WTC11 (cell line): ENCODE measurements around the gene MTA1. TPM values are rescaled to one million over a fixed set of nuclear protein-coding genes. Genes with fewer than 3 reads are reported as not detected.

Experiments
- ATAC-seq: fragments of 200-7000 bp; cut with Tn5 transposase; 2 replicates; pipeline ENCODE4 v1.10.0; 2021; ENCODE audit warnings: mild to moderate bottlenecking, moderate library complexity
- CTCF ChIA-PET: fragments of 300-600 bp; sonication (Branson Sonifier 250); formaldehyde crosslinking; loops from one replicate; lab custom pipeline; 2021; ENCODE audit warnings: antibody characterized with exemption; lab: Charles Lee
- POLR2A ChIA-PET: fragments of 350-600 bp; sonication (Branson Sonifier 250); formaldehyde crosslinking; loops from one replicate; lab custom pipeline; 2021; ENCODE audit warnings: antibody characterized with exemption; lab: Charles Lee
- DNase-seq: peaks from one replicate; pipeline ENCODE4 v3.0.0; 2021; ENCODE audit warnings: low spot score
- H3K27ac Mint-ChIP-seq: 2 replicates; pipeline ENCODE4 v1.8.0; 2021; ENCODE audit warnings: mixed read lengths
- H3K27me3 Mint-ChIP-seq: 2 replicates; pipeline ENCODE4 v1.8.0; 2021; ENCODE audit warnings: low read depth, mild to moderate bottlenecking, moderate library complexity, mixed read lengths
- H3K36me3 Mint-ChIP-seq: 2 replicates; pipeline ENCODE4 v1.8.0; 2021; ENCODE audit warnings: mixed read lengths
- H3K4me1 Mint-ChIP-seq: 2 replicates; pipeline ENCODE4 v1.8.0; 2022; ENCODE audit warnings: mixed read lengths
- H3K4me3 Mint-ChIP-seq: 2 replicates; pipeline ENCODE4 v1.8.0; 2021; ENCODE audit warnings: mild to moderate bottlenecking, moderate library complexity, mixed read lengths
- H3K9me3 Mint-ChIP-seq: 2 replicates; pipeline ENCODE4 v1.8.0; 2021; ENCODE audit warnings: mixed read lengths
- AFF4 ChIP-seq: sonication (generic); formaldehyde crosslinking; IDR thresholded peaks from 2 replicates; pipeline ENCODE4 v1.8.1; 2023; ENCODE audit warnings: mild to moderate bottlenecking, missing genetic modification reagents, borderline replicate concordance
- CBFB ChIP-seq: sonication (generic); formaldehyde crosslinking; IDR thresholded peaks from 2 replicates; pipeline ENCODE4 v1.8.1; 2022; ENCODE audit warnings: mild to moderate bottlenecking, low read depth, missing genetic modification reagents
- CREB1 ChIP-seq: sonication (generic); formaldehyde crosslinking; IDR thresholded peaks from 2 replicates; pipeline ENCODE4 v1.8.0; 2023; ENCODE audit warnings: mild to moderate bottlenecking, missing genetic modification reagents
- E2F4 ChIP-seq: sonication (generic); formaldehyde crosslinking; IDR thresholded peaks from 2 replicates; pipeline ENCODE4 v1.8.1; 2022; ENCODE audit warnings: low read depth, mild to moderate bottlenecking, moderate library complexity, missing genetic modification reagents, borderline replicate concordance
- FOXK1 ChIP-seq: sonication (generic); formaldehyde crosslinking; IDR thresholded peaks from 2 replicates; pipeline ENCODE4 v1.8.0; 2022; ENCODE audit warnings: mild to moderate bottlenecking, moderate library complexity, missing genetic modification reagents
- HMGXB4 ChIP-seq: sonication (generic); formaldehyde crosslinking; IDR thresholded peaks from 2 replicates; pipeline ENCODE4 v1.8.1; 2023; ENCODE audit warnings: mild to moderate bottlenecking, moderate library complexity, missing genetic modification reagents
- MXD4 ChIP-seq: fragments of 250-450 bp; sonication (Bioruptor Pico); IDR thresholded peaks from 2 replicates; pipeline ENCODE4 v1.8.0; 2021; ENCODE audit warnings: mild to moderate bottlenecking, moderate library complexity, borderline replicate concordance
- NFATC4 ChIP-seq: fragments of 250-450 bp; sonication (Bioruptor Pico); IDR thresholded peaks from 2 replicates; pipeline ENCODE4 v1.9.0; 2021; ENCODE audit warnings: mild to moderate bottlenecking
- NFYB ChIP-seq: sonication (generic); formaldehyde crosslinking; conservative IDR thresholded peaks from 2 replicates; pipeline ENCODE4 v1.8.0; 2022; ENCODE audit warnings: low read depth, missing genetic modification reagents
- NR1H2 ChIP-seq: sonication (generic); formaldehyde crosslinking; IDR thresholded peaks from 2 replicates; pipeline ENCODE4 v1.9.0; 2021; ENCODE audit warnings: mild to moderate bottlenecking, moderate library complexity, missing genetic modification reagents
- PRDM15 ChIP-seq: sonication (generic); formaldehyde crosslinking; IDR thresholded peaks from 2 replicates; pipeline ENCODE4 v1.8.0; 2022; ENCODE audit warnings: missing genetic modification reagents
- SMAD4 ChIP-seq: sonication (generic); formaldehyde crosslinking; IDR thresholded peaks from 2 replicates; pipeline ENCODE4 v1.8.0; 2022; ENCODE audit warnings: mild to moderate bottlenecking, missing genetic modification reagents
- SP1 ChIP-seq: sonication (generic); formaldehyde crosslinking; conservative IDR thresholded peaks from 2 replicates; pipeline ENCODE4 v1.8.1; 2022; ENCODE audit warnings: missing genetic modification reagents
- TP53 ChIP-seq: sonication (generic); formaldehyde crosslinking; IDR thresholded peaks from 2 replicates; pipeline ENCODE4 v1.8.1; 2023; ENCODE audit warnings: mild to moderate bottlenecking, missing genetic modification reagents
- ZNF396 ChIP-seq: fragments of 250-450 bp; sonication (Bioruptor Pico); IDR thresholded peaks from 2 replicates; pipeline ENCODE4 v1.8.0; 2021; ENCODE audit warnings: mild to moderate bottlenecking, moderate library complexity, borderline replicate concordance
- total RNA-seq: library from RNA; stranded (reverse); gene quantifications from 3 replicates; pipeline ENCODE4 v1.2.3, GENCODE V29; 2021

The MTA1 gene
- total RNA-seq, 1 experiment from 2014 or later, result 279 TPM

GRCh38 chr14:105410642-105411016 lies 9.0 kb upstream of the MTA1 start:
- peaks cover 13% of the 10 kb centered on the region for H3K4me1 Mint-ChIP-seq
- H3K27ac Mint-ChIP-seq, result no peak overlapping the region
- H3K36me3 Mint-ChIP-seq, result peaks cover 5% of the 10 kb centered on the region; the same call in 1 of the 2 replicates
- H3K4me3 Mint-ChIP-seq, result peak overlapping the region; percentile 58
- DNase-seq (no peak), ATAC-seq (no peak)
- peaks cover 9% of the 10 kb centered on the region for H3K9me3 Mint-ChIP-seq
- H3K27me3 Mint-ChIP-seq, result peaks cover 87% of the 10 kb centered on the region
- TF ChIP-seq SMAD4 (no peak), SP1 (CRISPR knock-in tag) (no peak), NFATC4 (CRISPR knock-in tag) (no peak), NR1H2 (no peak), CREB1 (CRISPR knock-in tag) (no peak), PRDM15 (CRISPR knock-in tag) (no peak), E2F4 (CRISPR knock-in tag) (no peak), HMGXB4 (CRISPR knock-in tag) (no peak), MXD4 (CRISPR knock-in tag) (no peak), TP53 (CRISPR knock-in tag) (no peak), NFYB (CRISPR knock-in tag) (no peak), CBFB (CRISPR knock-in tag) (no peak), ZNF396 (CRISPR knock-in tag) (no peak), FOXK1 (no peak), AFF4 (CRISPR knock-in tag) (no peak)
- TF ChIP-seq, all 79 proteins: peak for 0
- POLR2A ChIA-PET, result interaction anchor here (1.0 kb wide), 1 partner anchor 220 kb away, joined by 3 read pairs; no protein-coding TSS in a partner anchor
- CTCF ChIA-PET, result interaction anchor here (0.6 to 1.9 kb wide), 6 partner anchors 33 to 392 kb away, joined by 3 to 15 read pairs (median 4); no protein-coding TSS in a partner anchor
